Urothelium cell line (cell line): Measurements from ENCODE around the gene COX19.

Experiments used
- DNase-seq: peaks from one replicate; pipeline ENCODE4 v3.0.0; 2011; ENCODE audit warnings: low spot score, mixed read lengths
- FAIRE-seq: peaks from 2 replicates; lab custom pipeline; 2011; peaks lifted over from hg19 to GRCh38; lab: Jason Lieb, UNC

COX19 gene

DNA sequence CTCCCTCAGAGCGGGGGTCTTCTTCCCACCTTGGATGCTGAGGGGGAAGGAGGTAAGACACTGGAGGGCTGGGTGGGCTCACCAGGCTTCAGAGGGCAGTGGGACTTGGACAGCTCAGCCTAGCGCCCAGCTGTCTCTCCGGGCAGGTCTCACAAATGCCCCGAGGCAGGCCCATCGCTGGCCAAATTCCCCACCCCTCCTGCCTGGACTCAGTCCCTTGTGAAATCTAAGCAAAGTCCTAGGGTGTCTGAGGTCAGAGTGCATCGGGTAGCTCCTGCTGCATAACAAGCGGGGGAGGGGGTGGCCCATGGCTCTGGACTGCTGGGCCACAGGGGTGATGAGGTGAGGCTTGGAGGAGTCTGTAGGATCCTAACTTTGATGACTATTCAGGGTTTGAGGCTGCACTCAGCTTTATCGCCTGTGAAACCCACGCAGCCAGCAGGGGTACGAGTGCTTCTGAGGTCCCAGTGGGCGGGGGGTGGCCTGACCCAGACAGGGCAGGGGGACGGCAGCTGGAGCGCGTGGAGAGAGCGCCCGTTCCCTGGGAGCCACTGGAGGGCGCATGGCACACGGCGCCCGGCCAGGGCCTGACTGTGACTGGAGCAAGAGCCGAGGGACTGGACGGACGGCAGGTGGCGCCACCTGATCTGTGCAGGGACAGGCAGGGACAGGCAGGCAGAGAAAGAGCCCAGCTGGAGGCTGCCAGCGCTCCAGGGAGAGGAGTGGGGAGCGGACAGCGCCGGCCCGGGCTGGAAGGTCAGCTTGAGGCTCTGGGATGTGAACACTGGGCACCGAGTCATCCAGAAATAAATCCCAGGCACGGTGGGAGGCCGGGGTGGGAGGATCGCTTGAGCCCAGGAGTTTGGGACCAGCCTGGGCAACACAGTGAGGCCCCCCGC, 17.6 kb upstream of the COX19 start:
- DNase-seq (peak; percentile 99), FAIRE-seq (peak; percentile 100)

DNA sequence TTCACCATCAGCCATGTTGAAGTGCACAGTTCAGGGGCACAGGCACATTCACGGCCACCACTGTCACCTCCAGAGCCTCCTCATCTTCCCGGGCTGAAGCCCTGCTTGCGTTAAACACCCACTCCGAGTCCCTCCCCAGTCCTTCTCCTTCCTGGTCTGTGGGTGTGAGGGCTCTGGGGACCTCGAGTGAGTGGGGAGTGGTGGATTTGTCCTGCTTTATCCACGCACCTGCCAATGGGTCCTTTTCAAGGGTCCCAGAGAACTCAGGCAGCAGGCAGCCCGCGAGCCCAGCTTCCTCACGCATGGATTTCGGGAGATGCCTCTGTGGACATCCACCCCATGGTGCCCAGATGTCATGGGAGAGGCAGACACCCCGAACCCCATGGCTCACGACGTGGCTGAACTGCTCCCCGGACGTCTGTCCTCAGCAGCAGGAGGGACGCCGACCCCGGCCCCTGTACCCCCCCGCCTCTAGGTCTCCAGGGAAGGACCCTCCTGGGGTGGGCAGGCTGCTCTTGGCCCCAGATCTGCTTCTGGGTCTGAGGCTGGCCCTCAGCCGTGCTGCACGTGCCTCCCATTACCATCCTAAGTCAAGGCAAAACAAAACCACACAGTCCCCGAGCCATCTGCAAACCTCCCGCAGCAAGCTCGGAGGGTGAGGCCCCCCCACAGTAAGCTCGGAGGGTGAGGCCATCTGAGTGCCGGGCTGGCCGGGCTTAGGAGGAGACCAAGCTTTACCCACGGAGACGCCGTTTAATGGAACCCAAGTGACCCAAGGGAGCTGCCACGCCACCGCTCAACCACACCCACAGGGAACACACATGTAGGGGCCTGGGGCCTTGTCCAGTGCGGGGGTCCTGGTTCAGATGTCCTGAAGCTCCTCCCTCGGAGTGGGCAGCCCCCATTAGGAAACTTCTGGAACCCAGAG, 16.6 kb upstream of the COX19 start:
- DNase-seq (no peak), FAIRE-seq (peak; percentile 86)

DNA sequence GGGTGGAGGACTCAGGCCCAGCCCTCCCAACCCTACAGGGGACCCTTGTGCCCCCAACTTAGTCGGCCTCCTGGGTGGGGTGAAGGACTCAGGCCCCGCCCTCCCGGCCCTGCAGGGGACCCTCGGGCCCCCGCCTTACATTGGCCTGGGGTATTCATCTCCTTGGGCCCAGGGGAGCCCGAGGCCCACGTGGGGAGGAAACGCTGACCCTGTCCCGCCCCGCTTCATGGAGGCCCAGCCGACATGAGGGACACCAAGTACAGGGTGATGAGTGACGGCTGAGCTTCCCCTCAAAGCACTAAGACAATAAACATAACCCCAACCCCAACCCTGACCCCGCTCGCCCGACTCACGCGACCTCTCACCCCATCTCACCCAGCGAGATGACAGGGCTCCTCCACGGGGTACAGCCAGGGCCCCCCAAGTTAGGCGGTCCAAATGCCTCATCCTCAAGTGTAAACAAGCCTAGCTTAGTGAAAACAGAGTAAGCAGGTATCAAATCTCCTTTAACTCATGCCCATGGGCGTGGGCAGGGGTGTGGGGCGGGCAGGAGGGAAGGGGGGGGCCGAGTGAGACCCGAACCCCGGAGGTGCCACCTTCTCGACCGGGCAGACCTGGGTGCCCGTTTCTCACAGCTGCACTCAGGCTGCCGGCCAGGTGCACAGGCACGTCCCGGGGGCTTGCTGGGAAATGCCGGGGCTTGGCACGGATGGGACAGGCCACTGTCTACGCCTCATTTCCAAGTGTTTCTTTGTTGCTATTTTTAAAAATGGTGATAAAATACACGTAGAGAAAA, 15.8 kb upstream of the COX19 start:
- FAIRE-seq (peak; percentile 42), DNase-seq (no peak)

DNA sequence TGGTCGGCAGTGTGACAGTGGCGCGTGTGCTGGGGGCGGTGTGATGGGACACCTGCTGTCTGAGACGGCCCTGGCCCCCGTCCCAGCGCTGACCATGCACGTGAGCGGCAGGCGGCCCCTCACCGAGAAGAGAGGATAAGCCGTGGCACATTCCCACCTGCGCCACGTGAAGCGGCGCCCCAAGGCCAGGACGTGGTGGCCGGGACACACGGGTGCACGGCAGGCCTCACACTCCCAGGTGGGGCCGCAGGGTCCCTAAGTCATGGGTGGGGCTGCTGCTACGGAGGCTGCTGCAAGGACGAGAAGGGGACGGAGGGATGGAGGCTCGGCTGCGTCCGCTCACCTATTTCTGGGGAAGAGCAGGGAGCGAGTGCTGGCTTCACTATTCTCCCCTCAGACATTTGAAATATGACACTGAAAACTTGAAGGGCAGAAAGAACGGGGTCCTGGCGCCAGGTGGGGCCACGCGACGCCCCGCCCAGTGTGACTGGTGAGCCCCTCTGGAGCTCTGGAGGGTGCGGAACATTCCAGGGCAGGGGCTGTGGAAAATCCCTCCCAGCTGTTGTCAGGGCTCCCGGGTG, 15.1 kb upstream of the COX19 start:
- FAIRE-seq (peak; percentile 72), DNase-seq (no peak)

DNA sequence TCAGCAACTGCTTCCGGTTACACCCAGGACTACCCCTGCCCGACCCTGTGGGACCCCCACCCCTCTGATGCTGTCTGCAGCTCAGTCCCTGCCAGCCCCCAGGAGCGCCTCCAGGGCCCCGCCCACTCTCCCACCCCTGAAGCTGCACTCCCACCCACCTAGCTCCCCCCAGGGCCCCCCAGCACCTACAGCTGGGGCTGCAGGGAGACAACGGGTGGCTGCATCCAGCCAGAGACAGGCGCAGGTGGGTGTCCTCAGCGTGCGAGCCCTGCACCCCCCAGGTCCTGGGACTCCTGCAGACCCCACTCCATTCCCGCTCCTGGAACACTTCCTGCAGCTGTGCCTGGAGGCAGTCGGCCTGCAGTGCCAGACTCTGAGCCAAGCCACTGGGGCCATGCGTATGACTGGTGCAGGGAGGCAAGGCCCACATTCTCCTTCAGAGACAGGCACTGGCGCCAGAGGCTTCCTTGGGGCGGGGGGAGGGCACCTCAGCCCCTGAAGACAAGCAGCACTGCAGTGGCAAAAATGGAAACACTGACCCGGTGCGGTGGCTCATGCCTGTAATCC, 13.7 kb upstream of the COX19 start:
- no peak for FAIRE-seq
- no peak for DNase-seq

DNA sequence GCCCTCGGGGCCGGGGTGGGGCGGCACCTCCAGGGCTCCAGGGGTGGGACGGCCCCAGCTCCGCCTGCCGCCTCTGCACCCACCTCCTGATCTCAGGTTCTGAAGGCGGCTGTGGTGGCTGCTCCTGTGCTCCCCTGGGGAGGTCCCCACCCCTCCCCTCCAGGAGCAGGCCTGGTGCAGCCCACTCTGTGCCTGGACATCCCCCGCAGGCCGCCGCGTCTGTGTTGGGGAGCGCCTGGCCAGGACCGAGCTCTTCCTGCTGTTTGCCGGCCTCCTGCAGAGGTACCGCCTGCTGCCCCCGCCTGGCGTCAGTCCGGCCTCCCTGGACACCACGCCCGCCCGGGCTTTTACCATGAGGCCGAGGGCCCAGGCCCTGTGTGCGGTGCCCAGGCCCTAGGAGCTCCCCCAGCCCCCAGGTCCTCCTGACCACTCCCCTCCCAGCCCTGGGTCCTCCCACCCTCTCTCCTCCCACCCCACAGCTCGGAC, 13.1 kb upstream of the COX19 start:
- DNase-seq (no peak), FAIRE-seq (no peak)

DNA sequence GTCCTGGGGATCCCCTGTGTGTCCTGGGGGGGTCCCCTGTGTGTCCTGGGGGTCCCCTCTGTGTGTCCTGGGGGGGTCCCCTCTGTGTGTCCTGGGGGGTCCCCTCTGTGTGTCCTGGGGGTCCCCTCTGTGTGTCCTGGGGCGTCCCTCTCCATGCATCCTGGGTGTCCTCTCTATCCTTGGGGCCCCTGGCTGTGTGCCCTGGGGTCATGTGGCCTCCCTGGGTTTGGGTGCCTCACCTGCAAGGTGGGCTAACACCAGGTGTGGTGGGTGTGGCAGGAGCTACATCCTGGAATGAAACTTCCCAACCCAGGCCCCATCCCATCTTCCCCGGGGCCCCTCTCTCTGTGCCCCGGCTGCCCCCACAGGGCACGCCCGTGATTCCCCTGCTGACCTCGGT, 12.6 kb upstream of the COX19 start:
- DNase-seq (no peak), FAIRE-seq (peak; percentile 5)

DNA sequence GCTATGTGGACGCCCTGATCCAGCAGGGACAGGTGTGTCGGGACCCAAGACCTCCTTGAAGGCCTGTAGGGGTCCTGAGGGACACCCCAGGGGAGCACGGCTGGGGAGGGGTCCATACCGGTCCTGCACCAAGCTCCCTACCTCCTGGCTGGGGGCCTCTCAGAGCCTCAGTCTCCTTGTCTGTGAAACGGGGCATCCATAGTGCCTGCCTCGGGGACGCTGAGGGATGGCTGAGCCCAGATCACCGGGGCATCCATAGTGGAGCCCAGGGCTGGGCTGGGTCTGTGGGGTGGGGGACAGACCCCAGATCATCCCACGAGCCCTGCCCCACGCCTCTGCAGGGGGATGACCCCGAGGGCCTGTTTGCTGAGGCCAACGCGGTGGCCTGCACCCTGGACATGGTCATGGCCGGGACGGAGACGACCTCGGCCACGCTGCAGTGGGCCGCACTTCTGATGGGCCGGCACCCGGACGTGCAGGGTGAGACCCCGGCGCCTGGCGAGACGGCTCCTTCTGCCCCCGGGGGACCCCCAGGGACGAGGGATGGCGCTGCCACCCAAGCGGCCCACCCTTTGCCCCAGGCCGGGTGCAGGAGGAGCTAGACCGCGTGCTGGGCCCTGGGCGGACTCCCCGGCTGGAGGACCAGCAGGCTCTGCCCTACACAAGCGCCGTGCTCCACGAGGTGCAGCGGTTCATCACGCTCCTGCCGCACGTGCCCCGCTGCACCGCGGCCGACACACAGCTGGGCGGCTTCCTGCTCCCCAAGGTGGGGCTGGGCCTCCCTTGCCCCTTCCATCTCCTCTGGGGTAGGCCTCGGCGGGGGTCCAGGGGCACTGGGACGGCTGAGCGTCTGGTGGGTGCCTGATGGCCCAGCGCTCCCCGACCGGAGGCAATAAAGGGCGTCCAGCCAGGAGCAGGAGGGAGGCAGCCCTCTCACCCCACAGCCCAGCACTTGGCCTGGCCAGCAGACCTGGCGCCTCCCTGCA, 11.7 kb upstream of the COX19 start:
- DNase-seq, result no peak
- FAIRE-seq, result no peak

DNA sequence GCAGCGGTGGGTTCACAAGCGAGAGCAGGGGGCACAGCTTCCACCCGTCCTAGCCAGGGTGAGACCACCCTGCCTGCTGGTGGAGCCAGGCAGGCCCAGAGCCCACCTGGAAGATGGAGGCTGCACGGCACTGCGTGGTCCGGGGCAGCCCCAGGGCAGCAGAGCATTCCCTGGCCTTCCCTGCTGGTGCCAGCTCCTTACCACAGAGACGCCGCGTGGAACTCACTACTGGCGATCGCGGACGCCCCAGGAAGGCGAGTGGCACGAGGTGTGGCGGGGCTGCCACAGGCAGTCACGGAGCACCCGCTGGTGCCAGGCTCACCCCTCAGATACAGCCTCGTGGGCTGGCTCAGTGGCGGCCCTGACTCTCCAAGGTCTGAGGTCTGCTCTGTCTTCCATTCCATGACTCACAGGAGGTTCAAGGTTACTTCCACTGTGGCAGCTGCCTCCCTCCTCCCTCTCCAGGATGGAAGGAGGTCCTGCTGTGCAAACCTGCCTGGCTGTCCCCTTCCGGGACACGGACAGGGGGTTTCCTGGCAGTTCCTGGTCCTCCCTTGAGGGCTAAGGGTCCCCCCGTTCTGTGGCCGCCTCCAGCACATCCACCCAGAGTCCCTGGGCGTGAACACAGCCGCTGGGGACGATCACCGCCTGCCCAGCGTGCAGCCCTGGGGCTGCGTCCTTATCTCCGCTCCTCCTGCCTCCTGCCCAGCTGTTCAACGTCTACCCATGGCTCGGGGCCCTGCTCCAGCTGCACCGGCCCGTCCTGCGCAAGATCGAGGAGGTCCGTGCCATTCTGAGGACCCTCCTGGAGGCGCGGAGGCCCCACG, 10.8 kb upstream of the COX19 start:
- DNase-seq (peak; percentile 40), FAIRE-seq (peak; percentile 94)

DNA sequence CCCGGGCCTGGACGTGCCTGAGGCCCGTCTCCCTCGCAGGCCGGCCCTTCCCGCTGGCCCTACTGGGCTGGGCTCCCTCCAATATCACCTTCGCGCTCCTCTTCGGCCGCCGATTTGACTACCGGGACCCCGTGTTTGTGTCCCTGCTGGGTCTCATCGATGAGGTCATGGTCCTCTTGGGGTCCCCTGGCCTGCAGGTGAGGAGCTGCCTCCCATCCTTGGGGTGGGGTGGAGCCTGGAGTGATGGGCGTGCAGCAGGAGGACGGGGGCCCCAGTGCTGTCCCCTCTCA, 9.7 kb upstream of the COX19 start:
- no peak for FAIRE-seq

DNA sequence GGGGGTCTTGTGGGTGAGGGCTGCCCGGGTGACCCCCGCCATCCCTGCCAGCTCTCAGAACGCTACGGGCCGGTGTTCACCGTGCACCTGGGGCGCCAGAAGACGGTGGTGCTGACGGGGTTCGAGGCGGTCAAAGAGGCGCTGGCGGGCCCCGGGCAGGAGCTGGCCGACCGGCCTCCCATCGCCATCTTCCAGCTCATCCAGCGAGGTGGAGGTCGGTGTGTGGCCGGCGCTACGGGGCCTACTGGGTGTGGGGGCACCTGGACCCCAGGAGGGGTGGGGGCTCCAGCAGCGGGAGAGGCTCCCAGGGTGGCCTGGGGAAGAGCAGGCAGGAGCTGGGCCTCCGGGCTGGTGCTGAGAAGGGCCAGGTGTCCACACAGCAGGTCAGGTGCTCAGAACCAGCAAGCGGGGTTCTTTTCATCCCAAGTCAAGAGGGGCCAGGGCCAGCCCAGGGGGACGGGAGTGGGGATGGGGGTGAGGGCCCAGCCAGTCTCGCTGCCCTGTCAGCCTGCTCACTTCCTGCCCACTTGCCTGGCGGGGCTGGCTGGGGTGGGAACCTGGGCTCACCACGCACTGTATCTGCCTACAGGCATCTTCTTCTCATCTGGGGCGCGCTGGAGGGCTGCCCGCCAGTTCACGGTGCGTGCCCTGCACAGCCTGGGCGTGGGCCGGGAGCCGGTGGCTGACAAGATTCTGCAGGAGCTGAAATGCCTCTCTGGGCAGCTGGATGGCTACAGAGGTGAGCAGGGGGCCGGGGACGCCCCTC, 9.2 kb upstream of the COX19 start:
- no peak for DNase-seq
- no peak for FAIRE-seq

More for the DNA sequence above, 9.7 kb upstream of the COX19 start:
- DNase-seq, result no peak

DNA sequence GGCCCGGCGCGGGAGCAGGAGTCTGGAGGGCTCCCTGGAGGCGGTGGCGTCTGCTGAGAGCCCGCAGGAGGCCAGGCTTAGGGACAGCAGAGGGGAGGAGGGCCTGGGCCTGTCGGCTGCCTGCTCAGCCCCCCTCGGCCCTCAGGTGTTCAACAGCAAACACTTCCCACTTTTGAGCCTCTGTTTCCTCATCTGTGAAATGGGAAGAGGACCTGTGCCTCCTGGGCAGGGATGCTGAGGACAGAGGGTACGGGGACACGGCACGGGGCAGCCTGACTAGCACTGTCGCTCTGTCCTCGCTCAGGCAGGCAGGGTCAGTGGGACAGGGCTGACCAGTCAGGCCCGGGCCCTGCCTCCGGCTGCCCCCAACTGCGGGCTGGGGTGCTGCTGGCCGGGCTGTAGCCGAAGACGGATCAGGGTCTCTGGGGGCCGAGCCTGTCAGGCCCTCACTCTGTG, 8.3 kb upstream of the COX19 start:
- FAIRE-seq, result no peak

DNA sequence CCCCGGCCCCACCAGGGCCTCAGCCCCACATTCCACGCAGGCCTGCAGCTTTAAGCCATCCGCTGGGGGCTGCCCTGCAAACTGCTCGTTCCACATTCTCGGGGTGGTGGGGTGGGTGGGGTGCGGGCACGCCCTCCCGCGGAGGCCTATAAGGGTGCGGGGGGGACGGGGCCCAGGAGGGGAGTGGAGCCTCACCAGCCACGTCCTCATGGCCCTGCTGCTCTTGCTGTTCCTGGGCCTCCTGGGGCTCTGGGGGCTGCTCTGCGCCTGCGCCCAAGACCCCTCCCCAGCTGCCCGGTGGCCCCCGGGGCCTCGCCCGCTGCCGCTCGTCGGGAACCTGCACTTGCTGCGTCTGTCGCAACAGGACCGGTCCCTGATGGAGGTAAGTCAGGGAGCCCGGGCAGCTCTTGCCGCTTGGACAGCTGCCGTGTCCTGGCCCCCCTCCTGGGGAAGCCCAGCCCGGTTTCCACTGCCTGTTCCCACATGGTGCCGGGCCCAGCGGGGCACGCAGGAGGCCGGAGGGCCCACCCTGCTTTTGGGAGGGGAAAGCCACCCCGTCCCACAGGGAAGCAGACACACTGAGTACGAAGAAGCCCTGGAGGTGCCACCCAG, 7.8 kb upstream of the COX19 start, which contains the start of gene CYP2W1:
TSS of gene CYP2W1 (plus strand) at position 178 of the 612 bp plus-strand sequence. CDS start at position 209, 31 bp downstream.
- no peak for DNase-seq
- FAIRE-seq, result no peak

More for the DNA sequence above, 8.3 kb upstream of the COX19 start:
- no peak for DNase-seq

DNA sequence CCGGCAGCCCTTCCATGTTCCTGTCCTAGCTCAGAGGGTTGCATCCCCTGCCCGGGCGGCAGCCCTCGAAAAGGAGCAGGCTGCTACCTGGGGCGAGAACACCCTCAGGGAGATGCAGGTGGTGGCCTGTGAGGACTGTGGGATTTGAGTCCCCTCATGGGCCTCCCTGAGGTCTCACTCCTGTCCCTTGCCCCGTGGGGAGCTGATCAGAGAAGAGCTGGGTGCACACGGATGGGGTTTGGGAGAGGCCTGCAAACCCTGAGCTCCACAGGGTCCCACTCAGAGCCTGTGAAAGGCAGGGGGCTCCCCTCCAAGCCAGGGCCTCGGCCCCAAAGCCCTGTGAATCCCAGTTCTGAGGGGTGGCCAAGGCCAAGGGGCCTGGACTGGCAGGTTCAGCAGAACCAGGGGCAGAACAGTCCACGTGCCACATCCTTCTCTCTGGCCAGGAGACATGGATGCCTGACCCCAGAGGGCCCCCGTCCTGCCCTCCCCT, 7.2 kb upstream of the COX19 start:
- DNase-seq (no peak), FAIRE-seq (no peak)

DNA sequence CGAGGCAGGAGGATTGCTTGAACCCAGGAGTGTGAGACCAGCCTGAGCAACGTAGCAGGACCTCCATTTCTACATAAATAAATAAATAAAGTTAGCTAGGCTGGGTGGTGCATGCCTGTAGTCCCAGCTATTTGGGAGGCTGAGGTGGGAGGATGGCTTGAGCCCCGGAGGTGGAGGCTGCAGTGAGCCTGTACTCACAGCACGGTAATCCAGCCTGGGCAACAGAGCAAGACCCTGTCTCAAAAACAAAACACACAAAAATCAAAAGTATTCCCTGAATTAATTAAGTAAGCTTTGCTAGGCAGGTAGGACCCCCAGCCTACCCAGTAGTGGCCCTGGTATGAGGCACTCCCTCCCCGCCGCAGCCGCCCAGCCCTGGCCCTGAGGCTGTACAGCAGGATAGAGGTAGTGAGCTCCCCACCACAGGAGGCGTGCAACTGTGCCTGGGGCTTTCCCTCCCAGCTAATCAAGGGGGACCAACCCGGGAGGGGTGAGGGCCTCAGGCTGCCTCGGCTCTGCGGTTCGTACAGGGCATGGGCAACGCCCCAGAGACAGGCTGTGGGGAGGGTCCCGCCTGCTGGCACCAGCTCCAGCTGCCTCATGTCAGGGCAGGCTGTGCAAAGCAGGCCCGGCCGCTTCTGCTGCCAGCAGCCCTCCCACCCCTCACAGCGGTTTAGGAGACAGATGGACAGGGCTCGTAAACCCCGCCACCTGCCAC, 6.6 kb upstream of the COX19 start:
- DNase-seq (no peak), FAIRE-seq (no peak)
